IMR-90 (cell line): Measurements from ENCODE around the gene PLCG2.
"Not testable (repeated sequence)": the region's sequence is repeated elsewhere in the genome, so short reads cannot be mapped to it uniquely, and the experiment has no call there.

Experiments used
- BHLHE40 ChIP-seq: fragments of 150-350 bp; IDR thresholded peaks from 2 replicates; pipeline ENCODE4 v1.6.1; 2016; ENCODE audit warnings: mild to moderate bottlenecking, low read depth, low read length
- CEBPB ChIP-seq: IDR thresholded peaks from 2 replicates; pipeline ENCODE4 v1.6.1; 2012; ENCODE audit warnings: low read depth, low read length, improper control_type of control experiment
- CHD1 ChIP-seq: IDR thresholded peaks from 2 replicates; pipeline ENCODE4 v1.6.1; 2012; ENCODE audit warnings: low read depth, low read length, improper control_type of control experiment
- FOS ChIP-seq: fragments of 150-350 bp; IDR thresholded peaks from 2 replicates; pipeline ENCODE4 v1.6.1; 2016; ENCODE audit warnings: low read depth, low read length
- MAFK ChIP-seq: IDR thresholded peaks from 2 replicates; pipeline ENCODE4 v1.6.1; 2012; ENCODE audit warnings: low read depth, low read length, improper control_type of control experiment
- MXI1 ChIP-seq: IDR thresholded peaks from 2 replicates; pipeline ENCODE4 v1.6.1; 2012; ENCODE audit warnings: low read depth, mild to moderate bottlenecking, low read length, moderate library complexity, borderline replicate concordance
- NFE2L2 ChIP-seq: fragments of 150-350 bp; IDR thresholded peaks from 2 replicates; pipeline ENCODE4 v1.6.1; 2016; ENCODE audit warnings: low read depth, mild to moderate bottlenecking, low read length
- POLR2A ChIP-seq: IDR thresholded peaks from 2 replicates; pipeline ENCODE4 v1.6.1; 2012; ENCODE audit warnings: mild to moderate bottlenecking, low read depth, low read length
- RAD21 ChIP-seq: IDR thresholded peaks from 2 replicates; pipeline ENCODE4 v1.6.1; 2012; ENCODE audit warnings: low read length, improper control_type of control experiment
- RCOR1 ChIP-seq: IDR thresholded peaks from 2 replicates; pipeline ENCODE4 v1.6.1; 2012; ENCODE audit warnings: mild to moderate bottlenecking, low read length, improper control_type of control experiment; ENCODE audit not compliant: insufficient replicate concordance
- RFX5 ChIP-seq: IDR thresholded peaks from 2 replicates; pipeline ENCODE4 v1.8.0; 2012; ENCODE audit warnings: low read depth, mild to moderate bottlenecking, low read length, moderate library complexity
- SMC3 ChIP-seq: fragments of 150-350 bp; IDR thresholded peaks from 2 replicates; pipeline ENCODE4 v1.6.1; 2016; ENCODE audit warnings: low read depth, mild to moderate bottlenecking, antibody characterized with exemption, low read length, moderate library complexity
- USF2 ChIP-seq: fragments of 150-350 bp; IDR thresholded peaks from 2 replicates; pipeline ENCODE4 v1.6.1; 2017; ENCODE audit warnings: mild to moderate bottlenecking, antibody characterized with exemption, low read length, low read depth
- TF ChIP-seq, protein P1 (sequence below): conservative IDR thresholded peaks from 2 replicates; pipeline ENCODE4 v1.5.1; 2012; ENCODE audit warnings: mild to moderate bottlenecking, low read depth, low read length, improper control_type of control experiment

GRCh38 chr16:82009789-82010188 lies 230.7 kb downstream of the PLCG2 start:
- not testable (repeated sequence) for TF ChIP-seq RCOR1, NFE2L2, FOS, USF2, POLR2A, CEBPB, BHLHE40, MAFK, MXI1, SMC3, RAD21, CHD1, RFX5
- TF ChIP-seq, protein P1, sequence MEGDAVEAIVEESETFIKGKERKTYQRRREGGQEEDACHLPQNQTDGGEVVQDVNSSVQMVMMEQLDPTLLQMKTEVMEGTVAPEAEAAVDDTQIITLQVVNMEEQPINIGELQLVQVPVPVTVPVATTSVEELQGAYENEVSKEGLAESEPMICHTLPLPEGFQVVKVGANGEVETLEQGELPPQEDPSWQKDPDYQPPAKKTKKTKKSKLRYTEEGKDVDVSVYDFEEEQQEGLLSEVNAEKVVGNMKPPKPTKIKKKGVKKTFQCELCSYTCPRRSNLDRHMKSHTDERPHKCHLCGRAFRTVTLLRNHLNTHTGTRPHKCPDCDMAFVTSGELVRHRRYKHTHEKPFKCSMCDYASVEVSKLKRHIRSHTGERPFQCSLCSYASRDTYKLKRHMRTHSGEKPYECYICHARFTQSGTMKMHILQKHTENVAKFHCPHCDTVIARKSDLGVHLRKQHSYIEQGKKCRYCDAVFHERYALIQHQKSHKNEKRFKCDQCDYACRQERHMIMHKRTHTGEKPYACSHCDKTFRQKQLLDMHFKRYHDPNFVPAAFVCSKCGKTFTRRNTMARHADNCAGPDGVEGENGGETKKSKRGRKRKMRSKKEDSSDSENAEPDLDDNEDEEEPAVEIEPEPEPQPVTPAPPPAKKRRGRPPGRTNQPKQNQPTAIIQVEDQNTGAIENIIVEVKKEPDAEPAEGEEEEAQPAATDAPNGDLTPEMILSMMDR: not testable (repeated sequence)
